Central memory CD8-positive, alpha-beta T cell (primary cell): ENCODE measurements around the gene HYAL4.
"Not testable (repeated sequence)": the region's sequence is repeated elsewhere in the genome, so short reads cannot be mapped to it uniquely, and the experiment has no call there.

Experiments used
- ATAC-seq: fragments of 150-1000 bp; cut with Tn5 transposase; replicated peaks from 2 replicates; pipeline ENCODE4 v1.10.0; 2022; ENCODE audit warnings: mild to moderate bottlenecking, moderate FRiP score, moderate number of reproducible peaks; ENCODE audit not compliant: poor library complexity, severe bottlenecking; ENCODE audit errors: extremely low read depth
- DNase-seq, 2 donors: peaks; one replicate each; pipeline ENCODE4 v3.0.0; 2021; ENCODE audit warnings: low spot score in 2 of 2
- H3K27ac Mint-ChIP-seq: one replicate; pipeline ENCODE4 v1.8.0; 2022; ENCODE audit warnings: low read depth, mild to moderate bottlenecking, moderate library complexity, mixed read lengths
- H3K27me3 Mint-ChIP-seq: one replicate; pipeline ENCODE4 v1.8.0; 2022; ENCODE audit warnings: mixed read lengths
- H3K36me3 Mint-ChIP-seq: one replicate; pipeline ENCODE4 v1.8.0; 2022; ENCODE audit warnings: mild to moderate bottlenecking, moderate library complexity, mixed read lengths; ENCODE audit not compliant: insufficient read depth
- H3K4me1 Mint-ChIP-seq: one replicate; pipeline ENCODE4 v1.8.0; 2022; ENCODE audit warnings: mixed read lengths
- H3K4me3 Mint-ChIP-seq: one replicate; pipeline ENCODE4 v1.8.0; 2022; ENCODE audit warnings: mild to moderate bottlenecking, moderate library complexity, mixed read lengths
- H3K9me3 Mint-ChIP-seq: one replicate; pipeline ENCODE4 v1.8.0; 2022; ENCODE audit warnings: mixed read lengths

HYAL4 gene

DNA sequence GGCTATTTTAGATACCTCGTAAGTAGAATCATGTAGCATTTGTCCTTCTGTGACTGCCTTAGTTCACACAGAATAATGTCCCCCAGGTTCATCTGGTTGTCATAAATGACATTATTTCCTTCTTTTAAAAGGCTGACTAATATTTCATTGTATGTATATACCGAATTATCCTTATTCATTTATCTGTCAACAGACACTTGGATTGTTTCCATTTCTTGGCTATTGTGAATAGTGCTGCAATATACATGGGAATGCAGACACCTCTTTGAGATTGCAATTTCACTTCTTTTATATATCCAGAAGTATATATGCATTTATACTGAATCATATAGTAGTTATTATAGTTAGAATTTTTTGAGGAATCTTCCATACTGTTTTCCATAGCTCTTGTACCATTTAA is 24.1 kb upstream of the HYAL4 start:
- no peak for ATAC-seq
- H3K4me3 Mint-ChIP-seq, result no peak overlapping the region

DNA sequence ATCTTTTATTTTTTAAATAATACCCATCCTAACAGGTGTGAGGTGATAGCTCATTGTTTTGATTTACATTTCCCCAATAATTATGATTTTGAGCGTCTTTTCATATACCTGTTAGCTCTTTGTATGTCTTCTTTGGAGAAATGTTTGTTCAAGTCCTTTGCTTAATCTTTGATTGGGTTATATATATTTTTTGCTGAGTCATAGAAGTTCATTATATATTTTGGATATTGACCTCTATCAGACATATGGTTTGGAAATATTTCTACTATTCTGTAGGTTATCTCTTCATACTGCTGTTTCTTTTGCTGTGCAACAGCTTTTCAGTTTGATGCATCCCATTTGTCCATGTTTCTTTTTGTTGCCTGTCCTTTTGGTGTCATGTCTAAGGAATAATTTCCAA is 23.6 kb upstream of the HYAL4 start:
- Mint-ChIP-seq H3K4me1 (peaks cover 8% of the 10 kb centered on the region), H3K4me3 (no peak overlapping the region), H3K27ac (no peak overlapping the region), H3K36me3 (no peaks in the 10 kb centered on the region), H3K27me3 (peaks cover 8% of the 10 kb centered on the region), H3K9me3 (no peaks in the 10 kb centered on the region)
- no peak for DNase-seq
- ATAC-seq, result no peak

More for the DNA sequence above, 24.1 kb upstream of the HYAL4 start:
- DNase-seq, result no peak
- H3K9me3 Mint-ChIP-seq, result no peaks in the 10 kb centered on the region
- no peak overlapping the region for H3K27ac Mint-ChIP-seq
- H3K36me3 Mint-ChIP-seq, result no peaks in the 10 kb centered on the region
- H3K27me3 Mint-ChIP-seq, result peaks cover 7% of the 10 kb centered on the region
- H3K4me1 Mint-ChIP-seq, result peaks cover 8% of the 10 kb centered on the region

DNA sequence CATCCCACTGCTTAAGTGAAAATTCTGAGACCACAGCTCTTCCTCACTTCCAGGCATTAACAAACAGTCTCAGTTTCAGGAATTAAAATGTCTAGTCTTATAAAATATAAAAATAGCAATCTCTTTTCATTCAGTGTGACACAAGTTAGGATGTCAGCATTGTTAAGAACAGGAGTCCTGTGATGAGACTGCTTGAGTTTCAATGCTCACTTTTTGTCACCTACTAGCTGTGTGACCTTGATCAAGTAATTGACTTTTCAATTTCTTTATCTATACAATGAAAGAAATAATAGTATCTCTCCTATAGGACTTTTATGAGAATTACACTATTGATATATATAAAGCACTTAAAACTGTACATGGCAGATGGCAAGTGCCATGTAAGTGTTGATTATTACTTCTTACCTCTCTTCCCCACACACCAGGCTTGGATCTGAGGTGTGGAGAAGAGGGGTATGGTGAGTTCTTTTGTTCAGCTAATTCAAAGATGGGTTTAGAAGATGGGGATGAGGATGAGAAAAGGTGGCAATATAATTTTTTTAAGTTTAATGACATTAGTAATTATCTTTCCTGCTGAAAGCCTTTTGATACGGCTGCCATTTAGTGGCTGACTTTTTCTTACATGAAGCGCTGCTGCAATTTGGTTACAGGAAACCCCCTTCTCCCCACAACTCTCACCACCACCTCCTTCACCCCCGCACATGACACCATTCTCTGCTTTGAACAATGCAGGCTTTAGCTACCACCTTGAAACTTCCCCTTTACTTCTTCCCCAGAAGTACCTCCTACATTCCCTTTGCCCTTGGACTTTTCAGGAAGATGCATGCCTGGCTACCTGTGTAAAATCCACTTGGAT is 20.8 kb upstream of the HYAL4 start:
- ATAC-seq (no peak), DNase-seq (no peak)
- H3K27ac Mint-ChIP-seq, result no peak overlapping the region
- H3K4me3 Mint-ChIP-seq, result no peak overlapping the region
- no peaks in the 10 kb centered on the region for H3K9me3 Mint-ChIP-seq
- peaks cover 8% of the 10 kb centered on the region for H3K4me1 Mint-ChIP-seq
- H3K27me3 Mint-ChIP-seq, result peaks cover 23% of the 10 kb centered on the region
- H3K36me3 Mint-ChIP-seq, result no peaks in the 10 kb centered on the region

DNA sequence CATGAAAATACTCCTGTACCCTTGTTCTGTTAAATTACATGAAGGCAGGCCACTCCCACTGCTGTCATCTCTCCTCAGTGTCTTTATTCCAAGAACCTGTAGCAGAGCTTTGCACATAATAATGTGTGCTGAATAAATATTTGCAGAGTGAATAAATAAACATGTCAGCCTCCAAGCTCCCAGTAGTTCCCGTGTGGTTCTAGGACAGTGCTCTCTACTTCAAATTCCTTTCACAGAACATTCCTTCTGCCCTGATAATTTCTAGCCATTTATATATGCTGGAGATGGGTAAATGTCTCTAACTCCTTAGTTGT is 20.3 kb upstream of the HYAL4 start:
- no peak for ATAC-seq
- Mint-ChIP-seq H3K4me1 (peaks cover 8% of the 10 kb centered on the region), H3K4me3 (no peak overlapping the region), H3K27ac (no peak overlapping the region), H3K27me3 (peaks cover 23% of the 10 kb centered on the region), H3K9me3 (no peaks in the 10 kb centered on the region), H3K36me3 (no peaks in the 10 kb centered on the region)
- DNase-seq, result no peak

DNA sequence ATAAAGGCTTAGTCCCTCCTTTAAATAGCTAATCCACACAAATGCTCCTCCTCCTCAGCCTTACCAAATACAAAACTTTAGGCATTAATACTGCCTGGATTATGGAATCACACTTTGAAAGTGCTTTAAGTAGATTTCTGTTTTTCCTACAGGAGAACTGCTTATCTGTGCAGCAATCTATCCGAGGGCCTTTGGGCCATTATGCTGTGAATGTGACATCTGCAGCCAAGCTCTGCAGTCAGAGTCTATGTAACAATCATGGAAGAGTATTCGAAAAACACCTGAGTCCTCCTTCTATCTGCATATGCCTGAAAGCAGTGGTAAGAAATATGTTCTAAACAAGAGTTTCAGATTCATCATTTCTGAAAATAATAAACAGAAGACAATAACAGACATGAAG is 16.2 kb upstream of the HYAL4 start:
- Mint-ChIP-seq H3K27ac (no peak overlapping the region), H3K27me3 (peaks cover 27% of the 10 kb centered on the region), H3K4me3 (no peak overlapping the region), H3K4me1 (peaks cover 8% of the 10 kb centered on the region), H3K9me3 (no peaks in the 10 kb centered on the region), H3K36me3 (peaks cover 2% of the 10 kb centered on the region)
- DNase-seq (no peak), ATAC-seq (no peak)

DNA sequence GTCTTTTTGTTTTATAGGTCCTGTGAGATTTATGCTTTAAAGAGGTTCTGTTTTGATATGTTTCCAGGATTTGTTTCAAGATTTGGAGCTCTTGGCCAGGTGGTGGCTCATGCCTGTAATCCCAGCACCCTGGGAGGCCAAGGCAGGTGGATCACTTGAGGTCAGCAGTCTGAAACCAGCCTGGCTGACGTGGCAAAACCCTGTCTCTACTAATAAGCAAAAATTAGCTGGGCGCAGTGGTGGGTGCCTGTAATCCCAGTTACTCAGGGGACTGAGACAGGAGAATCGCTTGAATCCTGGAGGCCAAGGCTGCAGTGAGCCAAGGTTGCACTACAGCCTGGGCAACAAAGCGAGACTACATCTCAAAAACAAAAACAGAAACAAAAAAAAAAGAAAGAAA is 8.3 kb upstream of the HYAL4 start:
- H3K4me3 Mint-ChIP-seq, result no peak overlapping the region
- H3K36me3 Mint-ChIP-seq, result no peaks in the 10 kb centered on the region
- no peaks in the 10 kb centered on the region for H3K4me1 Mint-ChIP-seq
- no peak overlapping the region for H3K27ac Mint-ChIP-seq
- H3K9me3 Mint-ChIP-seq, result no peaks in the 10 kb centered on the region
- no peak for ATAC-seq
- DNase-seq, result no peak
- peaks cover 51% of the 10 kb centered on the region for H3K27me3 Mint-ChIP-seq

DNA sequence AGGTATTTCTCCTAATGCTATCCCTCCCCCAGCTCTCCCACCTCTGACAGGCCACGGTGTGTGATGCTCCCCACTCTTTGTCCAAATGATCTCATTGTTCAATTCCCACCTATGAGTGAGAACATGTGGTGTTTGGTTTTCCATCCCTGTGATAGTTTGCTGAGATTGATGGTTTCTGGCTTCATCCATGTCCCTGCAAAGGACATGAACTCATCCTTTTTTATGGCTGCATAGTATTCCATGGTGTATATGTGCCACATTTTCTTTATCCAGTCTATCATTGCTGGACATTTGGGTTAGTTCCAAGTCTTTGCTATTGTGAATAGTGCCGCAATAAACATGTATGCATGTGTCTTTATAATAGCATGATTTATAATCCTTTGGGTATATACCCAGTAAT is 5.9 kb upstream of the HYAL4 start:
- H3K9me3 Mint-ChIP-seq, H3K36me3 Mint-ChIP-seq, DNase-seq, ATAC-seq, H3K4me1 Mint-ChIP-seq, H3K27ac Mint-ChIP-seq, H3K4me3 Mint-ChIP-seq: not testable (repeated sequence)
- peaks cover 62% of the 10 kb centered on the region for H3K27me3 Mint-ChIP-seq

DNA sequence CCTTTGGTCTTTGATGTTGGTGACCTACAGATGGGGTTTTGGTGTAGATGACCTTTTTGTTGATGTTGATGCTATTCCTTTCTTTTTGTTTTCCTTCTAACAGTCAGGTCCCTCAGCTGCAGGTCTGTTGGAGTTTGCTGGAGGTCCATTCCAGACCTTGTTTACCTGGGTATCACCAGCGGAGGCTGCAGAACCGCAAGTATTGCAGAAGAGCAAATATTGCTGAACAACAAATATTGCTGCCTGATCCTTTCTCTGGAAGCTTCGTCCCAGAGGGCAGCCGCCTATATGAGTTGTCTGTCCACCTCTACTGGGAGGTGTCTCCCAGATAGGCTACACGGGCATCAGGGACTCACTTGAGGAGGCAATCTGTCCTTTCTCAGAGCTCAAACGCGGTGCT is 827 bp upstream of the HYAL4 start:
- not testable (repeated sequence) for H3K9me3 Mint-ChIP-seq, H3K36me3 Mint-ChIP-seq, ATAC-seq, DNase-seq, H3K4me1 Mint-ChIP-seq, H3K27ac Mint-ChIP-seq, H3K4me3 Mint-ChIP-seq
- H3K27me3 Mint-ChIP-seq, result peaks cover 75% of the 10 kb centered on the region

DNA sequence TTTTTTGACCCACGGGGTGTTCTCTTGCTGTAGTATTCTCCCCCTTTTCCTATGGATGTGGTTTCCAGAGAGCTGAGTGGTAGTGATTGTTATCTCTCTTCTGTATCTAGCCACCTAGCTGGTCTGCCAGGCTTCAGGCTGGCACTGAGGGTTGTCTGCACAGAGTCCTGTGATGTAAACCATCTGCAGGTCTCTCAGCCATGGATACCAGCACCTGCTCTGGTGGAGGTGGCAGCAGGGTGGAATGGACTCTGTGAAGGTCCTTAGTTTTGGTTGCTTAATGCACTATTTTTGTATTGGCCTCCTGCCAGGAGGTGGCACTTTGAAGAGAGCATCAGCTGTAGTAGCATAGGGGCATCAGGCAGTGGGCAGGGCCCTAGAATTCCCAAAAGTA is 851 bp downstream of the HYAL4 start:
- no peak for ATAC-seq
- H3K4me1 Mint-ChIP-seq, result no peaks in the 10 kb centered on the region
- H3K27ac Mint-ChIP-seq, result no peak overlapping the region
- no peaks in the 10 kb centered on the region for H3K9me3 Mint-ChIP-seq
- H3K27me3 Mint-ChIP-seq, result peaks cover 81% of the 10 kb centered on the region
- H3K4me3 Mint-ChIP-seq, result no peak overlapping the region
- peaks cover 1% of the 10 kb centered on the region for H3K36me3 Mint-ChIP-seq
- no peak for DNase-seq

DNA sequence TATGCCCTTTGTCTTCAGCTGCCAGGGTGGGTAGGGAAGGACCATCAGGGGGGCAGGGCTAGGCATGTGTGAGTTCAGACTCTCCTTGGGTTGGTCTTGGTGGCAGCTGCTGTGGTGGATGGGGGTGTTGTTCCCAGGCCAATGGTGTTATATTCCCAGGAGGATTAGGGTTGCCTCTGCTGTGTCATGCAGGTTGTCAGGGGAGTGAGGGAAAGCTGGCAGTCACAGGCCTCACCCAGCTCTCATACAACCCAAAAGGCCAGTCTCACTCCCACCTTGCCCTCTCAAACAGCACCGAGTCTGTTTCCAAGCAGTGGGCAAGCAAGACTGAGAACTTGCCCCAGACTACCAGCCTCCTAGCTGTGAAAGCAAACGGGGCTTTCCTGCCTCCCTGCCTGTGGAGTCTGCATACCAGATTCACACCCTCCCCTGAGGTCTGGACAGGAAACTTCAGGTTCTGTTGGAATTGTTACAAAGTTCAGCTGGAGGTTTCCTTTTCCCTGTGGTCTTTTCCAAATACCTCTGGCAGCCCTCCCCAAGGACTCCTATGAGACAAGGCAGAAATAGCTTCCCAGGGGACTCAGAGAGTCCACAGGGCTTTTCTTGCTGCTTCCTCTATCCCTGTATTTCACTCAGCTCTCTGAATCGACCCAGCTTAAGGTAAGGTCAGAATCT is 1.4 kb downstream of the HYAL4 start:
- H3K36me3 Mint-ChIP-seq, result peaks cover 1% of the 10 kb centered on the region
- ATAC-seq (no peak), DNase-seq (no peak)
- no peaks in the 10 kb centered on the region for H3K9me3 Mint-ChIP-seq
- no peak overlapping the region for H3K27ac Mint-ChIP-seq
- no peaks in the 10 kb centered on the region for H3K4me1 Mint-ChIP-seq
- peaks cover 76% of the 10 kb centered on the region for H3K27me3 Mint-ChIP-seq
- no peak overlapping the region for H3K4me3 Mint-ChIP-seq

DNA sequence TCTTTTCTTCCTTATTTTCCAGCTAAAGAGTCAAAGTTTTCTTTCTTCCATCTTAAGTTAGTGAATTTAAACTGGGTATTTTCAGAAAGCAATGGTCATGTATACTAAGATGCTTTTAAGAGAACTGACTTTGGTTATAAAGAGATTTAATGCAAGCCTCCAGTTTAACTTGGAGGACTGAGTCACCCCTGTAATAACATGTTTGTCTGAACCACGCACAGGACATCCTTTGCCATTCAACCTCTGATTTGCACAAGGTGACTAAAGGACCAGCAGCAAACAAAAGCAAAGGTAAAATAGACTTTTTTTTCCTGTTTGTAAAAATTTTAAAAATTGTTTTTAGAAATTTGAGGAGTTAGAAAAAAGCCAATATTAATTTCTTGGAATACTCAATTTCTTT is 2.9 kb downstream of the HYAL4 start:
- ATAC-seq (no peak), DNase-seq (no peak)
- peaks cover 61% of the 10 kb centered on the region for H3K27me3 Mint-ChIP-seq
- H3K4me1 Mint-ChIP-seq, result no peaks in the 10 kb centered on the region
- H3K27ac Mint-ChIP-seq, result no peak overlapping the region
- H3K4me3 Mint-ChIP-seq, result no peak overlapping the region
- peaks cover 1% of the 10 kb centered on the region for H3K36me3 Mint-ChIP-seq
- H3K9me3 Mint-ChIP-seq, result no peaks in the 10 kb centered on the region

DNA sequence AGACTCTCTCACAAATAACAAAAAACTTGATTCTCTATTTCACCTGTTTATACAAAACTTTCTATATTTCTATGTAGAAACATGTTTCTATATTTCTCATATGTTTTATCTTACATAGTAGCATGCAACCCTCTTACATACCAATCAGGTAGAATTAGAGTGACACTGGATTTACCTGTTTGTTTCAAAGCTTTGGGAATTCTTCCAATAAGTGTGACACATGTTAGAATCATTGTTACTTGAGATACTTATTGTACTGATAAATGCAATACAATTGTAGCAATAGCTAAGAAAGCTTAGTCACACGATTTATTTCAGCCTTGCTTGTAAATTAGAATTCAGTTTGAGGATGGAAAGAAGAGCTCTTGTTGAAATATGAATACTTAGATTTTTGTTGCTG is 4.9 kb downstream of the HYAL4 start:
- Mint-ChIP-seq H3K27ac (no peak overlapping the region), H3K27me3 (peaks cover 57% of the 10 kb centered on the region), H3K36me3 (peaks cover 1% of the 10 kb centered on the region), H3K9me3 (no peaks in the 10 kb centered on the region), H3K4me1 (no peaks in the 10 kb centered on the region), H3K4me3 (no peak overlapping the region)
- DNase-seq (no peak), ATAC-seq (no peak)

DNA sequence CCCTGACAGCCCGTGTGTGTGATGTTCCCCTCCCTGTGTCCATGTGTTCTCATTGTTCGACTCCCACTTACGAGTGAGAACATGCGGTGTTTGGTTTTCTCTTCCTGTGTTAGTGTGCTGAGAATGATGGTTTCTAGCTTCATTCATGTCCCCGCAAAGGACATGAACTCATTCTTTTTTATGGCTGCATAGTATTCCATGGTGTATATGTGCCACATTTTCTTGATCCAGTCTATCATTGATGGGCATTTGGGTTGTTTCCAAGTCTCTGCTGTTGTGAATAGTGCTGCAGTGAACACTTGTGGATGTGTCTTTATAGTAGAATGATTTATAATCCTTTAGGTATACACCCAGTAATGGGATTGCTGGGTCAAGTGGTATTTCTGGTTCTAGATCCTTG is 6.4 kb downstream of the HYAL4 start:
- not testable (repeated sequence) for ATAC-seq, DNase-seq, H3K4me3 Mint-ChIP-seq, H3K4me1 Mint-ChIP-seq, H3K27ac Mint-ChIP-seq, H3K9me3 Mint-ChIP-seq, H3K36me3 Mint-ChIP-seq
- H3K27me3 Mint-ChIP-seq, result peaks cover 42% of the 10 kb centered on the region
